SH-SY5Y (cell line): ENCODE data around the gene KCNMB1.

ENCODE experiments used
- GATA2 ChIP-seq: IDR thresholded peaks from 2 replicates; pipeline ENCODE4 v1.6.1; 2011; ENCODE audit warnings: mild to moderate bottlenecking, low read depth, low read length
- GATA3 ChIP-seq: IDR thresholded peaks from 2 replicates; pipeline ENCODE4 v1.6.1; 2011; ENCODE audit warnings: low read depth, mild to moderate bottlenecking, low read length, moderate library complexity

- TF ChIP-seq GATA2 (no peak), GATA3 (no peak)
These were observed 49.4 kb downstream of the KCNMB1 start for GRCh38 chr5:170339780-170340167.
